NCI-H526 treated with DMSO at 0.1 percent for 48 hours (cell line): ENCODE measurements around the gene FARP2.

Experiments
- DNase-seq: peaks from one replicate; lab custom pipeline; 2025; lab: John Stamatoyannopoulos, UW

The FARP2 gene

GRCh38 chr2:241323778-241324177, 32.3 kb upstream of the FARP2 start:
- no peak for DNase-seq

GRCh38 chr2:241324775-241325174, 31.3 kb upstream of the FARP2 start:
- no peak for DNase-seq

- DNase-seq, result no peak
Measured at GRCh38 chr2:241325257-241325656, 30.8 kb upstream of the FARP2 start.

GRCh38 chr2:241329669-241330615, 26.1 kb upstream of the FARP2 start:
- DNase-seq, result no peak

DNA sequence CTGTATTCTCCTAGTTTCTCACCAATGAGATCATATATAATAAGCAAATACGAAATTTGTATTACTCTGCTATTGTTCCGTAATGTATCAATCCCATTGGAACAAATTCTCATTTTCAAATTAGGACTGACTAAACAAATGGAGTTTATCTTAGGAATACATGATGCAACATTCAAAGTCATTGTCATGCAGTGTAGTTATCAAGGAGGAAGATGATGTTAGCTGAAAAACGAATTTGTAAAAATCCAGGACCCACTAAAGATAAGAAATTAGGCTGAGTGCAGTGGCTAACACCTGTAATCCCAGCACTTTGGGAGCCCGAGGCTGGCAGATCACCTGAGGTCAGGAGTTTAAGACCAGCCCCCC, 25.5 kb upstream of the FARP2 start:
- no peak for DNase-seq

GRCh38 chr2:241334813-241335212, 21.3 kb upstream of the FARP2 start:
- no peak for DNase-seq

- DNase-seq, result no peak
Measured at GRCh38 chr2:241339839-241340630, 16.1 kb upstream of the FARP2 start.

DNA sequence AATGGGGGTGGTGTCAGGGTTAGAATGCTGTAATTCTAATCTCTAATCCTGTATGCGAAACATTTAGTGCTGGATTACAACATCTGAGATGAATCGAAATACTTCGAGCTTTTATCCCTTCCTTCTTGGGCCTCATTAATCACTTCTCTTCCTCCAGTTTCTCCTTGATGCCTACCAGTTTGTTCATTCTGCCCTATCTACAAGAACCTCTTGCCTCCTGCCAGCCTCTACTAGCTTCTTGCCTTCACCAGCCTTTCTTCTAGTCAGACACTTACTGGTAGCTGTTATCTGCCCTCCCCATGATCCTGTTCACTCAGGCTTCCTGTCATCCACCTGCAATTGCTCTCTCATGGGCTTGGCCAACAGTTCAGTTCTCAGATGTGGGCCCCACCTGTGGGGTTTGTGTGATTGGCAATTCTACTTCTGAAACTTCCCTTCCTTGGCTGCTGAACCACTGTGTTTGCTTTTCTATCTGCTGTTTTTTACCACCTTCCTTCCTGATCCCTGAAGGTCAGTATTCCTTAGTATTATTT, 15.4 kb upstream of the FARP2 start:
- no peak for DNase-seq

- no peak for DNase-seq
Measured at GRCh38 chr2:241344925-241345651, 11.0 kb upstream of the FARP2 start.

DNA sequence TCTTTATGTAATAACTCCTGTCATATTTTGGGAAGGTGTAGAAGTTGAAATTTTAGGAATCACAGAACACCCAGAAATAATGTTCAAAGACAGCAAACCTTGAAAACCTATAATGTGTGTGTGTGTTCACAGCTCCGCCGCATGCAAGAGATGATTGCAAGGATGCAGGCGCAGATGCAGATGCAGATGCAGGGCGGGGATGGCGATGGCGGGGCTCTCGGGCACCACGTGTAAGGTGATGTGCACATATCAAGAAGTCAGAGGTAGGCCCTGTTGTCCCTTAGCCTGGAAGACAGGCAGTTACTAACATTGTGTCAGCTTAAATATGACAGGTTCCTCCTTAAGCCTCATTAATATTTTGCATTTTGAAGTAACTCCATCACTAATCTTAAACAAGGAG, 6.1 kb upstream of the FARP2 start:
- DNase-seq, result no peak

DNA sequence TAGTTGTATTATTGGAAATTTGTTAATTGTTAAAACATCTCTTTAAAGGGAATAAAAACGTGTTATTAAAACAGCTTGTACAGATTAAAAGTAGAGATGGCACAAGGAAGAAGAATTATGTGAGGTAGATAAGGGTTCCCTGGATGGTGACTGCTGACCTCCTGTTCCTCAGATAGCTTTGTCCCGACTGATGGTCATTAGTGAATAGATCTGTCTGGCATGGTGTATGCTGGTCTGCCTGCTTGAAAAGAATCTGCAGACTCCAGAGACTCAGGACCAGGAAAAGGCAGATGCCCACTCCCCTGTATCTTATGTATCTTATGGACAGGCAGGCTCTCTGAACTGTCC, 5.6 kb upstream of the FARP2 start:
- DNase-seq, result no peak

DNA sequence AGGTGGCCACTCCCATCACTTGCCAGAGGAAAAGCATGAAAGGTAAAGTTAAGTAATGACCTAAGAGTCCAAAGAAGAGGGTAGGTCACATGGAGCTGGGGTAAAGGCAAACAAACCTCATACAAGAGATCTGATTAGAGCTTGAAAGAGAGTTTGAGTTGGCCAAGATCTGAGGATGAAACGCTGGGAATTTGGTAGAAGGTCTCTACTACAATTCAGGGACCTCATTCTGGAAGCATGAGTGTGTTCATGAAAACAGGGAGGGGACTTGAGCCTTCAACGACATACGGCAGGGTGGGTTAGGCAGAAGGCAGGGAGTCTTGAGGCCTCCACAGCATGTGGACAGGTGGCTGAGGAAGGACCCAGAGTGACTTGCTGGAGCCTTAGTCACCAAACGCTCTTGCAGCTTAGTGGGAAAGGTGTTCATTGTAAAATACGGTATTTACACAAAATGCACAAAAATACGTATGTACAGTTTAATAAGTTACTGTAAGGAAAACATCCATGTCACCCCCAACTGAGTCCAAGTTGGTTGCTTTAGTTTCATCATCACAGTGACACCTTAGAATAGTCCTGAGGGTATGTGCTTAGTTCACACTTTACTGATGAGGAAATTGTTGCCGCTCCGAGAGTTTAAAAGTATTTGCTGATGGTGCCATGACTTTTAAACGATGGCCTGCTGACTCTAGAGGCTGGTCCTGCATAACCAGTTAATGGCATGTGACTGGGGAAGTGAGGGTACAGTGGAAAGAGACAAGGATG, 5.0 kb upstream of the FARP2 start:
- DNase-seq, result no peak

- no peak for DNase-seq
Measured at GRCh38 chr2:241351640-241352031, 4.4 kb upstream of the FARP2 start.

DNA sequence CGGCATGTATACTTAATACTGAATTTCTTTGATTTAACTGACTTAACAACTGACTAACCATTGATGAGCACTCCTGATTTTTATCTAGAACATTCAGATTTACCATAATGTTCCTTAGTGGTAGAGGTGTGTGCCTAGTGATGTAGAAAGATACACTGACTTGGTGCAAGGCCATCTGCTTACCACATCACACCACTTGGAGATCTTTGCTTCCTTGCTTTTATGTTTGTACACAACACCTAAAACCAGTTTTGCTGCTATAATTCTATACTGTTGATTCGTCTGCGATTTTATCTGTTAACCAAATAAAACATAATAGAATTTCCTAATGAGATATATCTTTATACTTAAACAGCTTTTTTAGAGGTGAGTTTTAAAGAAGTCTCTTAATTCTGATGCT, 3.9 kb upstream of the FARP2 start:
- DNase-seq, result no peak

DNA sequence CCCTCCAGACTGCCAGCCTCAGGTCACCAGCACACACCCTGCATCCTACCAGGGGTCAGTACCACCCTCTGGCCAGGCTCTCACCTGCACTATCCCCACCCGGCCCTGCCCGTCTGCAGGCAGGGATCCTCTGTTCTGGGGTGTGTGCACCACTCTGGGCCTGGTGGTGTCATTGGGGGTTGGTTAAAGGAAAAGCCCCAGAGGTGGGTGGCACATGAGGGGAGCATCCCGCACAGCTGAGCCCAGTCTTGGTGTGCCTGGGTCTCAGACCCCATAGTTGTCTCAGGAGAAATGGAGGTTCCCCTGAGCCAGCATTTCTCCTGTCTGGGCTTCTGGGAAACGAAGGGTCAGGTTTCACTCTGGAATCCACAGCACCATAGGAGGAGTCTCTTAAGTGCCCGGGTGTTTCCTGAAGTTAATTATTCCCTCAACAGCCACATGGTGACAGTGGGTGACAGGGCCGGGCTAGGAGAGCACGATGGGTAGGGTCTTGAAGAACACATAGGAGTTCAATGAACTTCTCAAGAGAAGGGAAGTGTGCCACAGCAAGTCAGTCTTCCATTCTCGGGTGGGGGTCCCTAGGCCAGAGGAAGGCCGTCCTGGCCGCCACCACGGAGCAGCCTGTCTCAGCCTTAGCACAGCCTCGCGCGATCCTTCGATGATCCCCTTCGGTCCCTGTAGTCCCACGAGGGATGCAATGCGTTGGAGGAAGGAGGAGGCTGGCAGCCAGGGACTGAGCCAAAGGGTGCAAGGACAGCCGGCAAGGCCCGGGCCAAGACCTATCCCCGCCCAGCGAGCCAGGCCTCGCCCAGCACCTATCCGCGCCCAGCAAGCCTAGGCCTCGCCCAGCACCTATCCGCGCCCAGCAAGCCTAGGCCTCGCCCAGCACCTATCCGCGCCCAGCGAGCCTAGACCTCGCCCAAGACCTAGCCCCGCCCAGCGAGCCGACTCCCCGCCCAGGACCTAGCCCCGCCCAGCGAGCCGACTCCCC, 1.1 kb upstream of the FARP2 start:
- peak; percentile 58 for DNase-seq

DNA sequence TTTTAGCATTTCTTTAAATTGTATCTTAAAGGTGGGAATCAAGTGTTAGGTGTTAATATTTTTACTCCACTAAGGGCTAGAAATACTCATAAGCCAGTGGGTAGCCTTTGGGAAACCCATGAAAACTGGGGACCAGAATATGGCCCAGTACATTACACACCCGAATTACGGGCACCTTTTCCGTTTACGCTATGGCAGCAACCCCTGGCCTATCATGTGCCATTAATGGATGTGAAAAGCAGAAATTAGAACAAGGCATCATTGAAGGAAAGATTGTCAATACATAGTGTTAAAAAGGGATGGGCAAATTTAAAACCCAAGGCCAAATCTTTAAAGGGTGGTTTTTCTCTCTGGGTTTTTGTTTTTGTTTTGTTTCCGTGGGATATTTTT, 781 bp downstream of the FARP2 start:
- DNase-seq, result no peak

- DNase-seq, result no peak
Measured at GRCh38 chr2:241357531-241357930, 1.4 kb downstream of the FARP2 start.

GRCh38 chr2:241358470-241358869, 2.4 kb downstream of the FARP2 start:
- no peak for DNase-seq

- DNase-seq, result no peak
Measured at GRCh38 chr2:241359481-241360045, 3.5 kb downstream of the FARP2 start.

DNA sequence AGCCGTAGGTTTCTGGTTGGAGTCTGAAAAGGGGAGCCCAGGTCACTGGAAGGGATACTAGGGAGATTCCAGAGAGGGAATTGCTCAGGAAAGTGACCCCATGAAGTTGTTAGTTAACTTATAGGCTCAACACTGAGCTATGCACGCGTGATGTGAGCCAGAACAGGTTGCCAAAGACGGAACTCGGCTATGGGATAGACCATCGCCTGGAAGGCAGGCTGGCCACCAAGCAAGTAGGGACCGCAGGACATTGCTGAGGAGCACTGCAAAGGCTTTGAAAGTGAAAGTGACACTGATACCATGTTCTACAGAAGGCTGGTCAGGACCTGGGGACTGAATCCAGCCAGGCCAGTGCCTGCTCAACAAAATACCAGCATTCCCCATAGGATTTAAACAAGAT, 7.3 kb downstream of the FARP2 start:
- DNase-seq, result no peak
